Gastrocnemius medialis (tissue), 4 donors: ENCODE results near the gene C1QL4.
"Not testable (repeated sequence)": the region's sequence is repeated elsewhere in the genome, so short reads cannot be mapped to it uniquely, and the experiment has no call there.

Source experiments
- POLR2A ChIP-seq, 2 donors: fragments of 450-650 bp; IDR thresholded peaks; one replicate each; pipeline ENCODE4 v1.6.1; 2017; ENCODE audit warnings: antibody characterized with exemption in 2 of 2, mild to moderate bottlenecking in 2 of 2, moderate library complexity in 2 of 2
- TF ChIP-seq, protein P1 (sequence below), 5 experiments: fragments of 450-650 bp in 3 of 5; fragments of 200-600 bp in 2 of 5; sonication (generic) in 2 of 5; IDR thresholded peaks in 4 of 5; conservative IDR thresholded peaks in 1 of 5; 1 replicate in 4 of 5; 2 replicates in 1 of 5; pipeline ENCODE4 v1.5.1; 2016 to 2019; ENCODE audit warnings: antibody characterized with exemption in 5 of 5, mild to moderate bottlenecking in 3 of 5, moderate library complexity in 3 of 5

DNA sequence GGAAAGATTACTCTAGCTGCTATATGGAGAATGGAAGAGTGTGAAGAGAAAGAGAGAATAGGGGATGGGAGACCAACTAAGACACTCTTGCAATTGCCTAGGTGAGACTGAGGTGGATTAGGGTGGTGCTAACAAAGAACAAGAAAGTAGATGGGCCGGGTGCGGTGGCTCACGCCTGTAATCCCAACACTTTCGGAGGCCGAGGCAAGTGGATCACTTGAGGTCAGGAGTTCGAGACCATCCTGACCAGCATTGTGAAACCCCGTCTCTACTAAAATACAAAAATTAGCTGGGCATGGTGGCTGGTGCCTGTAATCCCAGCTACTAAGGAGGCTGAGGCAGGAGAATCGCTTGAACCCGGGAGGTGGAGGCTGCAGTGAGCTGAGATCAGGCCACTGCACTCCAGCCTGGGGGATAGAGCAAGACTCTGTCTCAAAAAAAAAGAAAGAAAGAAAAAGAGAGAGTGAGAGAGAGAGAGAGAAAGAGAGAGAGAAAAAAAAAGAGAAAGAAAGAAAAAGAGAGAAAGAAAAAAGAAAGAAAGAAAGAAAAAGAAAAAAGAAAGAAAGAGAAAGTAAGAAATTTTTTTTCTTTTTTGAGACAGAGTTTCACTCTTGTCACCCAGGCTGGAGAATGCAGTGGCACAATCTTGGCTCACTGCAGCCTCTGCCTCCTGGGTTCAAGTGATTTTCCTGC lies 16.4 kb downstream of the C1QL4 start:
- TF ChIP-seq POLR2A (IDR thresholded peaks at IDR 0.05), result not testable (repeated sequence)
- TF ChIP-seq, protein P1, sequence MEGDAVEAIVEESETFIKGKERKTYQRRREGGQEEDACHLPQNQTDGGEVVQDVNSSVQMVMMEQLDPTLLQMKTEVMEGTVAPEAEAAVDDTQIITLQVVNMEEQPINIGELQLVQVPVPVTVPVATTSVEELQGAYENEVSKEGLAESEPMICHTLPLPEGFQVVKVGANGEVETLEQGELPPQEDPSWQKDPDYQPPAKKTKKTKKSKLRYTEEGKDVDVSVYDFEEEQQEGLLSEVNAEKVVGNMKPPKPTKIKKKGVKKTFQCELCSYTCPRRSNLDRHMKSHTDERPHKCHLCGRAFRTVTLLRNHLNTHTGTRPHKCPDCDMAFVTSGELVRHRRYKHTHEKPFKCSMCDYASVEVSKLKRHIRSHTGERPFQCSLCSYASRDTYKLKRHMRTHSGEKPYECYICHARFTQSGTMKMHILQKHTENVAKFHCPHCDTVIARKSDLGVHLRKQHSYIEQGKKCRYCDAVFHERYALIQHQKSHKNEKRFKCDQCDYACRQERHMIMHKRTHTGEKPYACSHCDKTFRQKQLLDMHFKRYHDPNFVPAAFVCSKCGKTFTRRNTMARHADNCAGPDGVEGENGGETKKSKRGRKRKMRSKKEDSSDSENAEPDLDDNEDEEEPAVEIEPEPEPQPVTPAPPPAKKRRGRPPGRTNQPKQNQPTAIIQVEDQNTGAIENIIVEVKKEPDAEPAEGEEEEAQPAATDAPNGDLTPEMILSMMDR (IDR thresholded peaks at IDR 0.05 in 4 of 5, conservative IDR thresholded peaks at IDR 0.05 in 1 of 5), result not testable (repeated sequence)
